Measurements from ENCODE around the gene ZBTB18. TPM values are rescaled to one million over a fixed set of nuclear protein-coding genes. Genes with fewer than 3 reads are reported as not detected.

The ZBTB18 gene
- total RNA-seq, 1 donor from 2014 or later: 41.6 TPM

DNA sequence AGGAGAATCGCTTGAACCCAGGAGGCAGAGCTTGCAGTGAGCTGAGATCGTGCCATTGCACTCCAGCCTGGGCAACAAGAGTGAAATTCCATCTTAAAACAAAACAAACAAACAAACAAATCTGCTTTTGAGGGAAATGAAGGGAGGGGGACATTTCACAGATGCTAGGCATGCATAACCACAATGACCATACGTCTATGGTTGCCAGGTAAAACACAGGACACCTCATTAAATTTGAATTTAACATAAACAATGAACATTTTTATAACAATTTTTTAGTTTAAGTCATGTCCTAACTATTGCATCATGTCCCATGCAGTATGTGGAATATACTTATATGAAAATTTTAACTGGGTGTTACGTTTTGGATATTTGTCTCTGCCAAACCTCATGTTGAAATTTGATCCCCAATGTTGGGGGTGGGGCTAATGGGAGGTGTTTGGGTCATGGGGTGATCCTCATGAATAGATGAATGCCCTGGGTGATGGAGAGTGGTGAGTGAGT is 31.0 kb upstream of the ZBTB18 start:
- H3K27ac Mint-ChIP-seq: no peak overlapping the region
- no peak overlapping the region for H3K4me3 Mint-ChIP-seq
- H3K4me1 Mint-ChIP-seq: no peaks in the 10 kb centered on the region
- TF ChIP-seq, protein P1, sequence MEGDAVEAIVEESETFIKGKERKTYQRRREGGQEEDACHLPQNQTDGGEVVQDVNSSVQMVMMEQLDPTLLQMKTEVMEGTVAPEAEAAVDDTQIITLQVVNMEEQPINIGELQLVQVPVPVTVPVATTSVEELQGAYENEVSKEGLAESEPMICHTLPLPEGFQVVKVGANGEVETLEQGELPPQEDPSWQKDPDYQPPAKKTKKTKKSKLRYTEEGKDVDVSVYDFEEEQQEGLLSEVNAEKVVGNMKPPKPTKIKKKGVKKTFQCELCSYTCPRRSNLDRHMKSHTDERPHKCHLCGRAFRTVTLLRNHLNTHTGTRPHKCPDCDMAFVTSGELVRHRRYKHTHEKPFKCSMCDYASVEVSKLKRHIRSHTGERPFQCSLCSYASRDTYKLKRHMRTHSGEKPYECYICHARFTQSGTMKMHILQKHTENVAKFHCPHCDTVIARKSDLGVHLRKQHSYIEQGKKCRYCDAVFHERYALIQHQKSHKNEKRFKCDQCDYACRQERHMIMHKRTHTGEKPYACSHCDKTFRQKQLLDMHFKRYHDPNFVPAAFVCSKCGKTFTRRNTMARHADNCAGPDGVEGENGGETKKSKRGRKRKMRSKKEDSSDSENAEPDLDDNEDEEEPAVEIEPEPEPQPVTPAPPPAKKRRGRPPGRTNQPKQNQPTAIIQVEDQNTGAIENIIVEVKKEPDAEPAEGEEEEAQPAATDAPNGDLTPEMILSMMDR (IDR thresholded peaks at IDR 0.05; ENCODE audit: unreplicated experiment): no peak
- peaks cover 4% of the 10 kb centered on the region for H3K9me3 Mint-ChIP-seq
- DNase-seq (ENCODE audit: low spot score in 2 of 2, unreplicated experiment in 2 of 2): no peak
- no peaks in the 10 kb centered on the region for H3K27me3 Mint-ChIP-seq (ENCODE audit: low read depth)
- H3K36me3 Mint-ChIP-seq: no peaks in the 10 kb centered on the region

DNA sequence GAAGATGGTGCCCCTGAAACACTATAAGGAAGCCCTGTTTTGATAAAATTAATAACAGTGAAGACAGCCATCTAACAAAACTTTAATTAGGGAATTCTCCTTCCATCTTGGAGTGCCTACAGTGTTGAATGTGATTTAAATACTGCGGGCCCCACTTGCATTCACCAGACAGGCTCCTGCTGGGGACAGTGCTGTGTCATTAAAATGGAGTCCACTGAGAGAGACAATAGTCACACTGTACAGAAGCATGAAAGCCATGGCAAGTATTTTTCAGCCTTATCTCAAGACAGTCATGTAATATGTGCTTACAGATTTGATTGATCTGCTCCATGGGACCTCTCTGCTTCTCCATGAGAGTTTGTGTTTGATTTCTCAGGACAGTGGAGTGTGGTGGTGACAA is 29.7 kb upstream of the ZBTB18 start:
- Mint-ChIP-seq H3K9me3 (peaks cover 4% of the 10 kb centered on the region), H3K4me1 (no peaks in the 10 kb centered on the region), H3K27me3 (ENCODE audit: low read depth) (no peaks in the 10 kb centered on the region), H3K4me3 (no peak overlapping the region), H3K36me3 (no peaks in the 10 kb centered on the region), H3K27ac (no peak overlapping the region)
- TF ChIP-seq, protein P1 (IDR thresholded peaks at IDR 0.05; ENCODE audit: unreplicated experiment): no peak
- no peak for DNase-seq (ENCODE audit: low spot score in 2 of 2, unreplicated experiment in 2 of 2)

DNA sequence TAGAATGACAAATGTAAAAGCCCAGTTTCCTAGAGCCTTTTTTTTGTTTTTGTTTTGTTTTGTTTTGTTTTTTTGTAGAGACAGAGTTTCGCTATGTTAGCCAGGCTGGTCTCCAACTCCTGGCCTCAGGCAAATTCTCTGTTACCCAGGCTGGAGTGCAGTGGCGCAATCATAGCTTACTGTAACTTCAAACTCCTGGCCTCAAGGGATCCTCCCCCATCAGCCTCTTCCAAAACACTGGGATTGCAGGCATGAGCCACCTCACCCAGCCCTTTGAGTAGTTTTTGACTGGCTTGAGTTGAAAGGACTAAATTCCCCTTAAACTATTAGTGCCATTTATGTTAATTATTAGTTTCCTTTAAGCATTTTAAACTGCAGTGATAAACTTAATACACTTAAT is 28.8 kb upstream of the ZBTB18 start:
- Mint-ChIP-seq H3K4me1 (no peaks in the 10 kb centered on the region), H3K27me3 (ENCODE audit: low read depth) (no peaks in the 10 kb centered on the region), H3K9me3 (peaks cover 4% of the 10 kb centered on the region), H3K4me3 (no peak overlapping the region), H3K36me3 (no peaks in the 10 kb centered on the region), H3K27ac (no peak overlapping the region)
- DNase-seq (ENCODE audit: low spot score in 2 of 2, unreplicated experiment in 2 of 2): no peak
- TF ChIP-seq, protein P1 (IDR thresholded peaks at IDR 0.05; ENCODE audit: unreplicated experiment): no peak

DNA sequence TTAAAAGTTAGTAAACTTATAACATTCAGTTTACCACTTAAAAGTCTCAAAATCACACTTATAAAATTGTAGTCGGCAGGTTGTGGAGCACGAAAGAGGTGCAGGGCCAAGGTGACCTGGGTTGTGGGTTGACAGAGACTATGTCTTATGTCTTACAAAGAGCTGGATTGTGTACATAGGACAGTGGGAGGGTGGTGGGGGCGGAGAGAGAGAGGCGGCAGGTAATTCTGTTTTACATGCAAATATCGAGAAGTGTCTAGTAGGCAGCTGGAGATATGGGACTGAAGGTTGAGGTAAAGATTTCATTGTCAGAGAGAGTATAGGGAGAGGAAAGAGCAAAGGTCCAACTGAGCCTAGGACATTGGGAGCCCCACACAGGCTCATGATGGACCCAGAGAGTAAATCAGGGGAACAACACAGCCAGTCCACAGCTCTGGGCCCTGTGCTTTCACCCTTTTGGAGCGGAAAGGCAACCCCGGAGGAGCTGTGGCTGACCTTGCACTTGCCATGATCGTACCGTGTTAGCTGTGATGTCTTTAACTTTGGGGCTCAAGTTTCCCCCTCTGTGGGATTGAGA is 28.1 kb upstream of the ZBTB18 start:
- H3K27me3 Mint-ChIP-seq (ENCODE audit: low read depth): peaks cover 2% of the 10 kb centered on the region
- H3K4me3 Mint-ChIP-seq: no peak overlapping the region
- peaks cover 4% of the 10 kb centered on the region for H3K9me3 Mint-ChIP-seq
- TF ChIP-seq, protein P1 (IDR thresholded peaks at IDR 0.05; ENCODE audit: unreplicated experiment): no peak
- H3K4me1 Mint-ChIP-seq: no peaks in the 10 kb centered on the region
- no peaks in the 10 kb centered on the region for H3K36me3 Mint-ChIP-seq
- no peak for DNase-seq (ENCODE audit: low spot score in 2 of 2, unreplicated experiment in 2 of 2)
- H3K27ac Mint-ChIP-seq: no peak overlapping the region

DNA sequence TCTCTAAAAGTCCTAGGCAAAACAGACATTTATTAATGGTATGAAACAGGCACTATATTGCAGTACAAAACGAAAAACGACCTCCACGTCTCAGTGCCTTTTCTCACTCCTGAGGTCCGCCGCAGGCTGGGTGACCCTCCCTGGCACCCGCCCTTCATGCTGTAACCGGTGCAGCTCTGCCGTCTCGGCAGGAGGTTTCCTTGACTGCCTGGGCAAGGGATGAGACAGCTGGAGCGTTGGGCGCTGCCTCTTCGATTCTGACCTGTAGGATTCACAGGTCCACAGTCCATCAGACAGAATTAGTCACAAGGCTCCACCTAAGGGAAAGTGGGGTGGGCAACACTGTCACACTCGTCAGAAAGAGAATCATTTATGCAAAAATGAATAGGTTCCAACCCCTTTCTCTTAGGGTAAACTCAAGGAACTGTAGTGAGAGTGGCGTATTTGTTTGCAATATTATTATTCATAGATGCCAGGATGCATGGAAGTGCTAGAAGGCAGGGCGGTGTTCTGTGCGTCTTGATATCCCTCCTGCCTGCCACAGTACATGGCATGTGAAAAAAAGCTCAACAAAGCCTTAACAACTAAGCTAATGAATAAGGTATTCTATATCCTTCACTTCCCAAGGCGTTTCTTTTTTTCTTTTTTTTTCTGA is 23.5 kb upstream of the ZBTB18 start:
- peaks cover 2% of the 10 kb centered on the region for H3K27me3 Mint-ChIP-seq (ENCODE audit: low read depth)
- no peaks in the 10 kb centered on the region for H3K36me3 Mint-ChIP-seq
- TF ChIP-seq, protein P1 (IDR thresholded peaks at IDR 0.05; ENCODE audit: unreplicated experiment): no peak
- no peak for DNase-seq (ENCODE audit: low spot score in 2 of 2, unreplicated experiment in 2 of 2)
- H3K4me1 Mint-ChIP-seq: peaks cover 7% of the 10 kb centered on the region
- no peak overlapping the region for H3K4me3 Mint-ChIP-seq
- H3K9me3 Mint-ChIP-seq: no peaks in the 10 kb centered on the region
- no peak overlapping the region for H3K27ac Mint-ChIP-seq

Measured in mesothelial cell of epicardium (in vitro differentiated cells).